GM13977 (cell line): ENCODE measurements around the gene ZBTB8OS.
"Not testable (repeated sequence)": the region's sequence is repeated elsewhere in the genome, so short reads cannot be mapped to it uniquely, and the experiment has no call there.

Experiments used
- DNase-seq: peaks from one replicate; pipeline ENCODE4 v3.0.0; 2012; ENCODE audit warnings: low spot score
- in situ Hi-C: fragments of 300-500 bp; cut with MboI; formaldehyde crosslinking; loops from one replicate; pipeline ENCODE4 v1.12.0; 2022; ENCODE audit warnings: low sequenced_read_pairs, low pct_unique_long_range_greater_than_20kb, mixed read lengths, inconsistent platforms; ENCODE audit not compliant: unreplicated experiment
- TF ChIP-seq, protein P1 (sequence below): IDR thresholded peaks from 2 replicates; pipeline ENCODE4 v1.5.1; 2012; ENCODE audit warnings: mild to moderate bottlenecking, control low read depth; ENCODE audit not compliant: insufficient read depth; ENCODE audit errors: extremely low read depth, missing control alignments

ZBTB8OS gene

GRCh38 chr1:32632829-32633228, 17.5 kb downstream of the ZBTB8OS start:
- no peak for DNase-seq
- TF ChIP-seq, protein P1, sequence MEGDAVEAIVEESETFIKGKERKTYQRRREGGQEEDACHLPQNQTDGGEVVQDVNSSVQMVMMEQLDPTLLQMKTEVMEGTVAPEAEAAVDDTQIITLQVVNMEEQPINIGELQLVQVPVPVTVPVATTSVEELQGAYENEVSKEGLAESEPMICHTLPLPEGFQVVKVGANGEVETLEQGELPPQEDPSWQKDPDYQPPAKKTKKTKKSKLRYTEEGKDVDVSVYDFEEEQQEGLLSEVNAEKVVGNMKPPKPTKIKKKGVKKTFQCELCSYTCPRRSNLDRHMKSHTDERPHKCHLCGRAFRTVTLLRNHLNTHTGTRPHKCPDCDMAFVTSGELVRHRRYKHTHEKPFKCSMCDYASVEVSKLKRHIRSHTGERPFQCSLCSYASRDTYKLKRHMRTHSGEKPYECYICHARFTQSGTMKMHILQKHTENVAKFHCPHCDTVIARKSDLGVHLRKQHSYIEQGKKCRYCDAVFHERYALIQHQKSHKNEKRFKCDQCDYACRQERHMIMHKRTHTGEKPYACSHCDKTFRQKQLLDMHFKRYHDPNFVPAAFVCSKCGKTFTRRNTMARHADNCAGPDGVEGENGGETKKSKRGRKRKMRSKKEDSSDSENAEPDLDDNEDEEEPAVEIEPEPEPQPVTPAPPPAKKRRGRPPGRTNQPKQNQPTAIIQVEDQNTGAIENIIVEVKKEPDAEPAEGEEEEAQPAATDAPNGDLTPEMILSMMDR = no peak
- in situ Hi-C loops = no loop called here

- in situ Hi-C loops, DNase-seq: not testable (repeated sequence)
These were observed 20.2 kb downstream of the ZBTB8OS start for GRCh38 chr1:32630173-32630572.

GRCh38 chr1:32627596-32628162, 22.7 kb downstream of the ZBTB8OS start:
- peak; percentile 61 for DNase-seq
- TF ChIP-seq, protein P1 = no peak
- in situ Hi-C loops = no loop called here

DNA sequence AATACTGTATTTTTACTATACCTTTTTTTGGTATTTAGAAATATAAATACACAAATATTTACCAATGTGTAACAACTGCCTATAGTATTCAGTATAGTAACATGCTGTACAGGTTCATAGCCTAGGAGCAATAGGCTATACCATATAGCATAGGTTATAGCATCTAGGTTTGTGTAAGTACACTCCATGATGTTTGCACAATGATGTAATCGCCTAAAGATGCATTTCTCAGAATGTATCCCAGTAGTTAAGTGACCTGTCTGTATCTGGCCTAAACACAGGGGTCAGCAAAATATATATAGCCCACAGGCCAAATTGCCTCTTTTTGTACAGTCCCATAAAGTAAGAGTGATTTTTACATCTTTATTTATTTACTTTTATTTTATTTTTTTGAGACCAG, 24.2 kb downstream of the ZBTB8OS start:
- no peak for DNase-seq
- TF ChIP-seq, protein P1 = no peak
- in situ Hi-C loops = no loop called here

GRCh38 chr1:32623775-32624174, 26.6 kb downstream of the ZBTB8OS start:
- TF ChIP-seq, protein P1 = no peak
- DNase-seq = no peak
- in situ Hi-C loops = no loop called here

DNA sequence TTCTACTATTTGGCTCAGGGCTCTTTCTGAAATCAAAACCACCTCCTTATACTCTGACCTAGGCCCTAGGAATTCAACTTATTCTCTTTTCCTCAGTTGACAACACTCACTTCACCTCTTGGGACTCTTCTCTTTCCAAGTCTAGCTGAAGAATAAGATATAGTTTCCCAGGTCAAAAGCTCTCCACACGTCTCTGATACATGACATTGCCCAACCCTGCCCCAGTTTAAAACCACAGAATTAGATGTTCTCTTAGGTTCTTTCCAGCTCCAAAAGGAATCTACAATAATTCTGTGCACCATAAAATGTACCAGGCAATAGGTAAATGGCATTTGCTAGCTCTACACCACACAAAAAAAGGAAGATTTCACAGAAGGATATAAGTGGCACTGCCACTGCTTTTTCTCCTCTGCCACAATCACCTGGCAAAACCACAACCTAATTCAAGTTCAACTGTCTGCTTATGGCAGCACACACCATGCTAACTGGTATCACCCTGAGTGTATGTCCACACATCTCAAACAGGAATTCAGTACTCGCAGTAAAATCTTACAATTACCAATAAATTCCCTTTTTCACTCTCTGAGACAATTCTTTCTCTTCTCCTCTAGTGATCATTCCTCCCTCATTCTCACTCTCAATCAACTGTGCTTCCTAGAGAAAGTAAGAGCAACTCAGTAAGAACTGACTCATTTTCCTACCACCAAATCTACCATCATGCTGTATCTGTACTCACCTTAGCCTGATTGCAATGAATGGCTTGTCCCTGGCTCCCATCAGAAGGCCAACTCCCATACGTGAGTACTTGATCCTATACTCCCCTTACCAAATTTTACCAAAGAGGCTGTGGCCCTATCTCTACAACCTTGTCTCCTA, 27.3 kb downstream of the ZBTB8OS start:
- in situ Hi-C loops = no loop called here
- TF ChIP-seq, protein P1 = no peak
- DNase-seq = no peak

- no peak for DNase-seq
- in situ Hi-C loops = no loop called here
- TF ChIP-seq, protein P1 = no peak
These were observed 28.1 kb downstream of the ZBTB8OS start for GRCh38 chr1:32622205-32622604.
